Fibroblast of lung (primary cell): ENCODE data around the gene MAP7. TPM values are rescaled to one million over a fixed set of nuclear protein-coding genes. Genes with fewer than 3 reads are reported as not detected.
A peak's percentile ranks its signal among the peaks of the same experiment; 100 is the strongest.

ENCODE experiments used
- DNase-seq, 2 donors: peaks; one replicate each; pipeline versions ENCODE4 v3.0.0 to v3.0.0-alpha.2; 2010; ENCODE audit warnings: low read depth in 2 of 2
- H2AFZ ChIP-seq: 2 replicates; pipeline ENCODE4 v1.5.1; 2012; ENCODE audit warnings: low read length, control low read depth, inconsistent platforms
- H3K27ac ChIP-seq: 2 replicates; pipeline ENCODE4 v1.5.1; 2011; ENCODE audit warnings: low read length, control low read depth; ENCODE audit not compliant: insufficient read depth
- H3K27me3 ChIP-seq: 2 replicates; pipeline ENCODE4 v1.5.1; 2011; ENCODE audit warnings: mild to moderate bottlenecking, low read length; ENCODE audit not compliant: control insufficient read depth, insufficient read depth
- H3K36me3 ChIP-seq: 2 replicates; pipeline ENCODE4 v1.5.1; 2011; ENCODE audit warnings: low read length; ENCODE audit not compliant: control insufficient read depth, insufficient read depth
- H3K4me1 ChIP-seq: 2 replicates; pipeline ENCODE4 v1.5.1; 2011; ENCODE audit warnings: low read length; ENCODE audit not compliant: control insufficient read depth, insufficient read depth; ENCODE audit errors: extremely low read depth
- H3K4me2 ChIP-seq: 2 replicates; pipeline ENCODE4 v1.5.1; 2011; ENCODE audit warnings: low read length, control low read depth; ENCODE audit not compliant: insufficient read depth; ENCODE audit errors: extremely low read depth
- H3K4me3 ChIP-seq, 4 experiments: fragments of 200-600 bp in 1 of 4; sonication (generic) in 1 of 4; replicated peaks in 1 of 4; 2 replicates each; pipeline ENCODE4 v1.5.1; 2011 to 2016; ENCODE audit warnings: low read length in 4 of 4, low read depth in 3 of 4, mild to moderate bottlenecking in 3 of 4, control low read depth in 2 of 4, inconsistent platforms in 1 of 4, mixed read lengths in 1 of 4; ENCODE audit not compliant: insufficient read depth in 1 of 4; ENCODE audit errors: control extremely low read depth in 1 of 4
- H3K79me2 ChIP-seq: 2 replicates; pipeline ENCODE4 v1.5.1; 2012; ENCODE audit warnings: mild to moderate bottlenecking, low read length, inconsistent platforms; ENCODE audit not compliant: control insufficient read depth, insufficient read depth
- H3K9ac ChIP-seq: 2 replicates; pipeline ENCODE4 v1.5.1; 2011; ENCODE audit warnings: mild to moderate bottlenecking, low read length, control low read depth; ENCODE audit not compliant: insufficient read depth
- H3K9me3 ChIP-seq: 2 replicates; pipeline ENCODE4 v1.5.1; 2012; ENCODE audit warnings: low read depth, low read length; ENCODE audit not compliant: control insufficient read depth, insufficient read depth
- H4K20me1 ChIP-seq: 2 replicates; pipeline ENCODE4 v1.5.1; 2011; ENCODE audit warnings: low read length; ENCODE audit not compliant: control insufficient read depth, insufficient read depth; ENCODE audit errors: extremely low read depth
- CTCF ChIP-seq, 2 donors: IDR thresholded peaks in 1 of 2; conservative IDR thresholded peaks in 1 of 2; 1 replicate in 1 of 2; 2 replicates in 1 of 2; pipeline ENCODE4 v1.5.1; 2011 to 2012; ENCODE audit warnings: low read length in 2 of 2, control low read depth in 1 of 2, inconsistent platforms in 1 of 2, low read depth in 1 of 2, mild to moderate bottlenecking in 1 of 2
- EZH2 ChIP-seq: IDR thresholded peaks from 2 replicates; pipeline ENCODE4 v1.5.1; 2012; ENCODE audit warnings: low read length, control low read depth, mild to moderate bottlenecking; ENCODE audit errors: missing control alignments
- polyA plus RNA-seq, 2 donors: library from polyadenylated mRNA; depleted of rRNA in 1 of 2; stranded (reverse) in 1 of 2; unstranded in 1 of 2; fragments of >200 nt; gene quantifications; 2 replicates each; pipeline ENCODE4 v1.2.1, GENCODE V29; 2011 to 2012; ENCODE audit warnings: missing spikeins in 1 of 2
- total RNA-seq: library from RNA; depleted of rRNA; stranded (reverse); fragments of >200 nt; gene quantifications from 2 replicates; pipeline ENCODE4 v1.2.1, GENCODE V29; 2014

The MAP7 gene
- total and polyA plus RNA-seq, 2 donors (not counting 1 experiment from before 2014, with no cell fraction given) = 0.40 to 1.5 TPM

- TF ChIP-seq CTCF (conservative IDR thresholded peaks at IDR 0.05 in 1 of 2, IDR thresholded peaks at IDR 0.05 in 1 of 2; ENCODE audit: low read depth in 1 of 2, low read length in 2 of 2) (no peak), EZH2 (peak; percentile 54)
- peak in 1 of 2 donors; percentile 28 for DNase-seq
- no peaks in the 10 kb centered on the region for H3K27me3 ChIP-seq
These were observed 750 bp downstream of the MAP7 start for GRCh38 chr6:136549300-136550044.

GRCh38 chr6:136548582-136549299 lies 1.5 kb downstream of the MAP7 start:
- Histone ChIP-seq H3K4me3 (peak overlapping the region in 1 of 4 experiments; percentile 2), H3K27me3 (no peaks in the 10 kb centered on the region), H3K9ac (no peak overlapping the region), H3K4me1 (peaks cover 2% of the 10 kb centered on the region), H4K20me1 (no peaks in the 10 kb centered on the region), H3K4me2 (no peak overlapping the region), H3K36me3 (no peaks in the 10 kb centered on the region), H3K79me2 (no peaks in the 10 kb centered on the region), H3K9me3 (no peaks in the 10 kb centered on the region), H3K27ac (no peak overlapping the region), H2AFZ (no peak overlapping the region)
- DNase-seq = no peak
- TF ChIP-seq EZH2 (no peak), CTCF (conservative IDR thresholded peaks at IDR 0.05 in 1 of 2, IDR thresholded peaks at IDR 0.05 in 1 of 2; ENCODE audit: low read depth in 1 of 2, low read length in 2 of 2) (no peak)

More at GRCh38 chr6:136549300-136550044, 750 bp downstream of the MAP7 start:
- Histone ChIP-seq H3K79me2 (no peaks in the 10 kb centered on the region), H3K9ac (peak overlapping the region; percentile 20), H3K9me3 (no peaks in the 10 kb centered on the region), H3K36me3 (no peaks in the 10 kb centered on the region), H3K27ac (no peak overlapping the region), H2AFZ (peak overlapping the region; percentile 27), H4K20me1 (no peaks in the 10 kb centered on the region), H3K4me1 (peaks cover 2% of the 10 kb centered on the region), H3K4me3 (peak overlapping the region; percentile 40 to 70 (median 46)), H3K4me2 (peak overlapping the region; percentile 54)

DNA sequence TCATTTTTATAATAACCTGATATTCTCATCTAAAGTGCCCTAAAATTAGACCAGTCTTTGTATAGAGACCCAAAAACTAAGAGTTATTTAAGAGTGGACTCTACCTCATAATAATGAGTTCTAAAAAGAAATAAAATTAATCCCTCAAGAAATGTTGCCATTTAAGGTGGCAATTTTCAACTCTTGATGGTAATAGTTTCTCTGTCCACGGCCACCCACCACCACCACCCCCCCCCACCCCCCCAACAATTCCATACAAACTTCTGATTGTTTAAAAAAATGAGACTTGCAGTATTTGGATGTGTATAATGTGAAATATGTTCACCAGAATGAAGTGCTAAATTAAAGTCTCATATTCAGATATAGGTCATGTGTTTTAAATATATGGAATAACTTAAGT lies 2.4 kb downstream of the MAP7 start:
- peaks cover 2% of the 10 kb centered on the region for H3K4me1 ChIP-seq
- no peak overlapping the region for H3K4me2 ChIP-seq
- H3K9me3 ChIP-seq = no peaks in the 10 kb centered on the region
- no peaks in the 10 kb centered on the region for H3K79me2 ChIP-seq
- H3K36me3 ChIP-seq = no peaks in the 10 kb centered on the region
- no peak overlapping the region for H3K4me3 ChIP-seq
- DNase-seq = no peak
- H2AFZ ChIP-seq = no peak overlapping the region
- TF ChIP-seq CTCF (conservative IDR thresholded peaks at IDR 0.05 in 1 of 2, IDR thresholded peaks at IDR 0.05 in 1 of 2; ENCODE audit: low read depth in 1 of 2, low read length in 2 of 2) (no peak), EZH2 (no peak)
- no peak overlapping the region for H3K27ac ChIP-seq
- no peaks in the 10 kb centered on the region for H3K27me3 ChIP-seq
- no peak overlapping the region for H3K9ac ChIP-seq
- no peaks in the 10 kb centered on the region for H4K20me1 ChIP-seq
